ENCODE data around the gene TMEM243. TPM values are rescaled to one million over a fixed set of nuclear protein-coding genes. Genes with fewer than 3 reads are reported as not detected.
A peak's percentile ranks its signal among the peaks of the same experiment; 100 is the strongest.

TMEM243 gene
- total RNA-seq, 2 donors from 2014 or later = 16.4 to 23.1 TPM

DNA sequence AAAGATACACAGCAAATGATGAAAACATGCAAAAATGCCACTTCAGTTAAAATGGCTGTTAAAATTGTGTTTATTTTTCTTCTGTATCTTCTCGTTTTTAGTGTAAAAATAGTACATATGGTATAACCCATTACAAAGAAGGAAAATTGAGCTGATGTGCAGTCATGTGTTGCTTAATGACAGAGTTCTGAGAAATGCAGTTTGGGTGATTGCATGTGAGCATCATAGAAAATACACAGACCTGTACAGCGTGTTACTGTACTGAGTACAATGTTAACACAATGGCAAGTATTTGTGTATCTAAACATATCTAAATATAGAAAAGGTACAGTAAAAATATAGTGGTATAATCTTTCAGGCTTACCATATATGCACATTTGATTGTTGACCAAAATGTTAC is 60.0 kb downstream of the TMEM243 start:
- no peaks in the 10 kb centered on the region for H3K27me3 ChIP-seq
- no peaks in the 10 kb centered on the region for H3K36me3 ChIP-seq
- no peak overlapping the region for H3K9ac ChIP-seq (ENCODE audit: low read depth in 2 of 2, low read length in 2 of 2)
- intact Hi-C loops (cut with DNase I) = loop anchor here (10.0 kb wide), 2 partner anchors 185 to 715 kb away; partner anchors contain the start of genes CROT, DBF4 and SLC25A40
- TF ChIP-seq, protein P1, sequence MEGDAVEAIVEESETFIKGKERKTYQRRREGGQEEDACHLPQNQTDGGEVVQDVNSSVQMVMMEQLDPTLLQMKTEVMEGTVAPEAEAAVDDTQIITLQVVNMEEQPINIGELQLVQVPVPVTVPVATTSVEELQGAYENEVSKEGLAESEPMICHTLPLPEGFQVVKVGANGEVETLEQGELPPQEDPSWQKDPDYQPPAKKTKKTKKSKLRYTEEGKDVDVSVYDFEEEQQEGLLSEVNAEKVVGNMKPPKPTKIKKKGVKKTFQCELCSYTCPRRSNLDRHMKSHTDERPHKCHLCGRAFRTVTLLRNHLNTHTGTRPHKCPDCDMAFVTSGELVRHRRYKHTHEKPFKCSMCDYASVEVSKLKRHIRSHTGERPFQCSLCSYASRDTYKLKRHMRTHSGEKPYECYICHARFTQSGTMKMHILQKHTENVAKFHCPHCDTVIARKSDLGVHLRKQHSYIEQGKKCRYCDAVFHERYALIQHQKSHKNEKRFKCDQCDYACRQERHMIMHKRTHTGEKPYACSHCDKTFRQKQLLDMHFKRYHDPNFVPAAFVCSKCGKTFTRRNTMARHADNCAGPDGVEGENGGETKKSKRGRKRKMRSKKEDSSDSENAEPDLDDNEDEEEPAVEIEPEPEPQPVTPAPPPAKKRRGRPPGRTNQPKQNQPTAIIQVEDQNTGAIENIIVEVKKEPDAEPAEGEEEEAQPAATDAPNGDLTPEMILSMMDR (IDR thresholded peaks at IDR 0.05) = no peak
- no peaks in the 10 kb centered on the region for H3K9me3 ChIP-seq
- DNase-seq = no peak
- peaks cover 4% of the 10 kb centered on the region for H3K4me1 ChIP-seq
- H3K27ac ChIP-seq = no peak overlapping the region
- no peak overlapping the region for H3K4me3 ChIP-seq

DNA sequence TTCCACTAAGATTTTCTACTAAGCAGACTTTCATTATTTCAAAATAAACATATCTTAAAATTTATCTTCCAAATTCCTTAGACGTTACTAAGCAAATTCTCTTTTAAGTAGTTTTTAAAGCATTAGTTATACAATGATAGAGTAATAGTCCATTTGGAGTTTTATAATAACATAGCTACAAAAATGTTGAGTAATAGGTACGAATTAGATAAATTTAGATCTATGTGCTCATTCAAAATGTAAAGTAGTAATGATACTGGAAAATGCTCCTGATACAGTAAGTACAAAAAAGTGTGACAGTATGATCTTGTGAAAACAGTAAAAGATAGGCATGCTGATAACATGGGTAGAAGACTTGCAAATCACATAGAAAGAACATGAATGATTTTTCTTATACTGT is 62.8 kb downstream of the TMEM243 start:
- no peak for DNase-seq
- Histone ChIP-seq H3K27me3 (no peaks in the 10 kb centered on the region), H3K4me1 (peaks cover 14% of the 10 kb centered on the region), H3K27ac (no peak overlapping the region), H3K9me3 (no peaks in the 10 kb centered on the region), H3K36me3 (no peaks in the 10 kb centered on the region), H3K9ac (ENCODE audit: low read depth in 2 of 2, low read length in 2 of 2) (no peak overlapping the region), H3K4me3 (no peak overlapping the region)
- intact Hi-C loops (cut with DNase I) = loop anchor here (10.0 kb wide), 2 partner anchors 188 to 718 kb away; partner anchors contain the start of genes CROT, DBF4 and SLC25A40
- TF ChIP-seq, protein P1 (IDR thresholded peaks at IDR 0.05) = no peak

DNA sequence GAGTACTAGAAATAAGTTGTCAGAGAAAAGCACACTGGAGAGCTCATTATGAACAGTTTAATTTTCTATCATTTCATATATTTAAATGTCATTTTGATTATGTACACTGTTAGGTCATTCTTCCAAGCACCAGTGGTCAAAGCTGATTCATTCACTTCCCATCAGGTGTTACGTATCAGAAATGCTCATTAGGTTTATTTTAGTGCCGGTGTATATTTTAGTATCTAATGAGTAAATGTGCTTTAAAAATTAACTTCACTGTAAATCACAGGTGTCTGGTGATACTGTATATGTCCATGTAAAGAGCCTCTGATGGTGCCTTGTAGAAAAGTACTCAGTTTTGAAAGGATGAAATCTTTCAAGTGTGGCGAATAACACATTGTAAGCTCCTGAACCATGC is 63.7 kb downstream of the TMEM243 start:
- Histone ChIP-seq H3K36me3 (no peaks in the 10 kb centered on the region), H3K9ac (ENCODE audit: low read depth in 2 of 2, low read length in 2 of 2) (no peak overlapping the region), H3K4me1 (peaks cover 18% of the 10 kb centered on the region), H3K27ac (no peak overlapping the region), H3K9me3 (no peaks in the 10 kb centered on the region), H3K4me3 (no peak overlapping the region), H3K27me3 (no peaks in the 10 kb centered on the region)
- TF ChIP-seq, protein P1 (IDR thresholded peaks at IDR 0.05) = no peak
- DNase-seq = no peak
- intact Hi-C loops (cut with DNase I) = loop anchor here (10.0 kb wide), 2 partner anchors 189 to 719 kb away; partner anchors contain the start of genes CROT, DBF4 and SLC25A40

DNA sequence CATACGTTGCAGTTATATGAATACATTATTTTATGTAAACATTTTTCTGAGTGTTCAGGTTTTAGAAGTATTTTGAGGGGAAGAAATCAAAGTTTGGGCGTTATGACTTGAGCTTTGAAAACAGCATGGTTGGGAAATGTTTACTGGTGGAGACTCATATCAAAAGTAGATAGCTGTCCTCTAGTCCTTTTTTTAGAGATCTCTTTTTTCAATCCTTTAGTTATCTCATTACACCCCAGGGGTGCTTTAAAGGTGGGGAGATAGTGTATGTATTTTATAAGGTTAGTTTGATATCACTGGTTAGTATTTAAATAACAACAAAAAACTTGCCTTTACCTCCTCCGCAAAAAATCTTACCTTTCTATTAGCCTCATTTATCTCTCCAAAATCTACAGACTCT is 65.0 kb downstream of the TMEM243 start:
- peaks cover 18% of the 10 kb centered on the region for H3K4me1 ChIP-seq
- H3K27me3 ChIP-seq = no peaks in the 10 kb centered on the region
- H3K36me3 ChIP-seq = no peaks in the 10 kb centered on the region
- H3K27ac ChIP-seq = no peak overlapping the region
- intact Hi-C loops (cut with DNase I) = loop anchor here (10.0 kb wide), 2 partner anchors 190 to 720 kb away; partner anchors contain the start of genes CROT, DBF4 and SLC25A40
- no peak overlapping the region for H3K4me3 ChIP-seq
- no peak overlapping the region for H3K9ac ChIP-seq (ENCODE audit: low read depth in 2 of 2, low read length in 2 of 2)
- TF ChIP-seq, protein P1 (IDR thresholded peaks at IDR 0.05) = no peak
- no peaks in the 10 kb centered on the region for H3K9me3 ChIP-seq
- no peak for DNase-seq

DNA sequence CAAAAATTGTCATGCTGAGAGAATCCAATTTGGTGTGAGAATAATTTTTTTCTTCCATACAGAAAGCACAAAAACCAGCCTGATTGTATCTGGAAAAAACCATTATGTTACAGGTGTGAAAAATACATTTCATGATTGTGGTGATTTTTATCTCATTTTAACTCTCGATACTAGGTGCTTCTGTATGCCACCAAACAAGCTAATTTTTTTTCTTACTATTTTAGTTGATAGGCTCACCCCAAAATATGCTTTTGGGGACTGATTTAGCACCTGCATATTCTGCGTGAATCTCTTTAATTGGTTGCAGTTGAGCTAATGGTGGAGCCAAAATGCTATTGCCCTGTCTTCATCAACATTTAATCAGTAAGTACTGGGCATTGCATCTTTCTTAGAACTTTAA is 65.4 kb downstream of the TMEM243 start:
- no peaks in the 10 kb centered on the region for H3K36me3 ChIP-seq

More for the DNA sequence above, 65.4 kb downstream of the TMEM243 start:
- TF ChIP-seq, protein P1 (IDR thresholded peaks at IDR 0.05) = no peak
- H3K4me1 ChIP-seq = peaks cover 18% of the 10 kb centered on the region
- H3K9ac ChIP-seq (ENCODE audit: low read depth in 2 of 2, low read length in 2 of 2) = no peak overlapping the region
- no peak for DNase-seq
- peak overlapping the region; percentile 54 for H3K4me3 ChIP-seq
- intact Hi-C loops (cut with DNase I) = loop anchor here (10.0 kb wide), 2 partner anchors 191 to 721 kb away; partner anchors contain the start of genes CROT, DBF4 and SLC25A40
- no peaks in the 10 kb centered on the region for H3K9me3 ChIP-seq
- H3K27me3 ChIP-seq = no peaks in the 10 kb centered on the region
- peak overlapping the region; percentile 95 for H3K27ac ChIP-seq
